Esophagus mucosa (tissue), 1 donor: Measurements from ENCODE around the gene DAPK2. TPM values are rescaled to one million over a fixed set of nuclear protein-coding genes. Genes with fewer than 3 reads are reported as not detected.
"Not testable (repeated sequence)": the region's sequence is repeated elsewhere in the genome, so short reads cannot be mapped to it uniquely, and the experiment has no call there.

Experiments used
- ATAC-seq: fragments of 200-7000 bp; cut with Tn5 transposase; one replicate; pipeline ENCODE4 v1.9.1; 2020
- total RNA-seq: library from RNA; stranded (reverse); gene quantifications from one replicate; pipeline ENCODE4 v1.2.4, GENCODE V29; 2023
- donor health status: DM: yes; HTN: yes; CAD: no.

The DAPK2 gene
- total RNA-seq, result 9.6 TPM

DNA sequence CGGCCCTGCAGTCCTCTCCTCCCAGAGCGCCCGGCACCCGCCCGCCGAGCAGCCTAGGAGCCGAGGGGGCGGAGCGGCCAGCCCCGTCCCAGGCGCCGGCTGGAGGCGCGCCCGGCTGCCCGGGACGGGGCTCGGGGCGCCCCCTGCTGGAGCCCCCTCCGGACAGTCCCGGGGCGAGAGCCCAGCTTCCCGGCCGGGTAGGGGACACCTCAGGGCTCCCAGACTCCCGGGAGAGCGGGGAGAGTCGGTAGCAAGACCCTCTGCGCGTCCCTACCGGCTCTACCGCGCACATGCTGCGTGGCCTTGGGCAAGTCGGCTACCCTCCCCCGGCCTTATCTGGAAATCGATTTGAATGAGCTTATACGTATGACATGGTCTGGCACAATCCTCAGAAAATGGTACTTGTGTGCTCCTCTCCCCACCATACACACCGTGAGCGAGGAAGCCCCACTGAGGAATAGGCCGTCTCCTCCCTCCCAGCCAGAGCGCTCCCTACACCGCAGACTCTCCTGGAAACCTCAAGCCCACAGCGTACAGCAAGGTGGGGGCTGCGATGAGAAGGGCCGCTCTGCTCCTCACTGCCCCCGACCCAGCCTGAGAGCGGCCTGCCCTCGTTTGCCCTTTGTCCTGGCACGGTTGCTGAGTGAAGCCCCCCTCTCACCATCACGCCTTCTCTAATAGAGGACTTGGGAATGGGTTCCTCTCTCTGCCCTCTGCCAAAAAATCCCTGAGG is at the start of gene DAPK2:
Gene DAPK2, minus strand, starts transcription at position 65 of the 733 bp plus-strand sequence. CDS start 6,224 bp downstream, outside the sequence.
- peak; percentile 87 for ATAC-seq

DNA sequence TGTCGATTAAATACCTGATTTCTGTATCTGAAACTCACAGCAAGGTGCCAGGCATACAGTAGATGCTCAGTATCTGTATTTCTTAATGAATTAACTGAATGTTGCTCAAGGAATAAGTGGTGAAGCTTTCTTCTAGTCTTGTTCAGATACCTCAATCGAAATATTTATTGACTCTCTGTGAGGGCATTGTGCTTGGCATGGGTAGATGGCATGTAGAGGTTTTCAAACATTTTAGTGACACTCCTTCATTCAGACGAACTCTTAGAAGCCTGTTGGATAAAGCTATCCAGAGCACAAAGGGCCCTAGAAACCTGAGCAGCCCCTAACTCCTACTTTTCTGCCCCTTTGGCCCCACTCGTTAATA is 49.1 kb upstream of the DAPK2 start:
- ATAC-seq, result no peak

DNA sequence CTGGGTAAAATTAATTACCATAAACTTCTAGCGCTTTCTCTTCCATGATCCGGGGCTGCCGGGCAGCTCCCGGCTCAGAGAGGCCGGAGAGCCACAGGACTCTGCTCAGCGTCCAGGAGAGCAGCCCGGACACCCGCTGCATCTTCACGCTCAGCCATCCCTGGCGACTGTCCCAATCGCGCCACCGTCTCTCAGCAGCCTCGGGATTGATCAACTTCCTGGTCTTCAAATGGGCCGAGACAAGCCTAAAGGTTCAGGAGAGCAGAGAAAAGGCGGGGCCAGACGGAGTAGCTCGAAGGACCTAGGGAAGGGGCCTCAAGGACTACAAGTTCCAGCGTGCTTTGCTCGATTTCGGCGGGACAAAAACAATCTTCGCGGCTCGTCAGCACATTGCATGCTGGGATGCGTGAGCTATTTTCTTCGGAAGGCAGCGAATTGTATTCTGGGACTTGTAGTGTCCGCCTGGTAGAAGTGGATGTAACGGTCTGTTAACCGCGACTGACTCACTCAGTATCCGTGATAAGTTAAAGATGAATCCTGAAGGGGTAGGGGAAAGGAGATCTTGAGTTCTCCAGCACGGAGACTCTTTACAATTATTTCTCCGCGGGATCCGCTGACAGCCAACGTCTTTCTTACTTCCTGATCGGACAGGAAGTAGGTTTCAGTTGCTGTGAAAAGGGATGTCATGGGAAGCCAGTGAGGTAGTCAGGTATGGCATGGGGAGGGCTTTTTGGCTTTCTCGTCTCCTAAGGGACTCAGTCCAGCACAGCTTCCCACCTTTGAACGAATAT is 47.5 kb upstream of the DAPK2 start, which contains the start of gene CIAO2A:
Gene CIAO2A, minus strand, starts transcription at position 212 of the 791 bp plus-strand sequence. Its CDS starts 70 bp downstream, at position 142.
- ATAC-seq, result peak; percentile 88

- ATAC-seq, result peak; percentile 11
Measured at GRCh38 chr15:64092864-64093626, 46.8 kb upstream of the DAPK2 start.

DNA sequence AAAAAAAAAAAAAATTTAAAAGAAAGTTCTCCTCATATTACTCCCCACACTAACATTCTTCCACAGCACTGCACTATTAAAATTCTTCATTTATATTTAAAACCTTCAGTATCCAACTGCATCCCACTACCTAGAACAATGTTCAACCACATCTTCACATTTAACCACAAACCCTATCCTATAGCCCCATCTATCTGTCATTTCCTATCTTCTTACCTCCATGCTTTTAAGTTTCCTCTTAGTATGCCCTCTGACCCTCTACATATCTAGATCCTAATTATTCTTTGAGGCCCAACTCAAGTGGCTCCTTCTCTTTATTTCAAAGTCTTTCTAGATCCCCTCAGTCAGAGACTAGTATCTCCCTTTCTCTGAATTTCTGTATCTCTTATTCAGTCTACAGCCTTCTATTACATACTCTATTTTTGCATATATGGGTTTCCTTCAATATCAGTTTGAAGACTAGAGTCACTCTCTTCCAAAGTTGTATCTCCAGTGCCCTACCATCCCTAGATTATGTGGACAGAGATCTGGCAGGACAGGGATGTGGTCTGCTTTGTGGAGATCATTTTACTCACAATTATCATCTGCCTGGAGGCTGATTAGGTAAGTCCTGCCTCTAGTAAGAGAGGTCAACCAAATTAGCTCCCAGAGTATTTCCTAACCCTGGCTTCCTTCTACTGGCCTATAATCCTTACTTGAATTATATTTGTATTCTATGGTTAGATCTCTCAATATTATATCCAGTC is 46.0 kb upstream of the DAPK2 start:
- no peak for ATAC-seq

DNA sequence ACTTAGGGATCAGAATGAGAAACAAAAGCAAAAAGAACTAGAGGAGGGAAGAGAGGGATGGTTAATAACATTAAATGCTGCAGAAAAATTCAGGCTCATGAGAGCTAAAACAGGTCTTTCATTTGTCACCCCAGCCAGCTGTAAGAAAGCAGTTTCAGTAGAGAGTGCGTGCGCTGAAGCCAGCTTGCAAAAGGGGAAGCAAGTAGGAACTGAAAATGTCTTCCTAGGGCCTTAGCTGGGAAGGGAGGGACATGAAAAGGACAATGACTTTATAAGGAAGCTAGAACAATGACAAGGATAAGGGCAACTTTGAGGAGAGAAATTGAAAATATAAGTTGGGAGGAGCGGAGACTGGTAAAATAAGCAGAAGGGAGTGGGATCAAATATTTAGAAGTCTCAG is 44.2 kb upstream of the DAPK2 start:
- ATAC-seq, result no peak

DNA sequence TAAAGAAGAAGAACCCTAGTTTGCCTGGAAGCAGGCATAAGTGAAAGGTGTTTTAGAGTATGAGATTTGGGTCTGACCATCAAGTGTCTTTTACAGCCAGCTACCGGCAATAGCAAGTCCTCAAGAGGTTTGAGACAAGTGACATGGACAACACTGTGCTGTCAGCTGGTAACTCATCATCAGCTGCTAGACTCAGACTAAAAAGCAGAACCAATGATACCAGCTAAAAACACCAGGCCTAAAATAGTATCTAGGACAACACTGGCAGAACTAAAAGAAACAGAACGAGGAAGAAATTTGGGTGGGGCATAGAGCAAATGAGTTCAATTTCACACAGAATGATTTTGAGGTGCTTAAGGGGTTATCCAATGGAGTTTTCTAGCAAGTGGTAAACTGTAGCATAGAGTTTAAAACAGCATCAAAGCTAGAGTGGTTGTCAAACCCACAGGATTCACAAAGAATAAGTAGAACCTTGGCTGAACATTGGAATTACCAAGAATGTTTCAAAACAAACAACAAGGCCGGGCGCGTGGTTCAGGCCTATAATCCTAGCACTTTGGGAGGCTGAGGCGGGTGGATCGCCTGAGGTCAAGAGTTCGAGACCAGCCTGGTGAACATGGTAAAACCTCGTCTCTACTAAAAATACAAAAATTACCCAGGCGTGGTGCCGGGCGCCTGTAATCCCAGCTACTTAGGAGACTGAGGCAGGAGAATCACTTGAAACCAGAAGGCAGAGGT is 43.4 kb upstream of the DAPK2 start:
- ATAC-seq, result no peak

DNA sequence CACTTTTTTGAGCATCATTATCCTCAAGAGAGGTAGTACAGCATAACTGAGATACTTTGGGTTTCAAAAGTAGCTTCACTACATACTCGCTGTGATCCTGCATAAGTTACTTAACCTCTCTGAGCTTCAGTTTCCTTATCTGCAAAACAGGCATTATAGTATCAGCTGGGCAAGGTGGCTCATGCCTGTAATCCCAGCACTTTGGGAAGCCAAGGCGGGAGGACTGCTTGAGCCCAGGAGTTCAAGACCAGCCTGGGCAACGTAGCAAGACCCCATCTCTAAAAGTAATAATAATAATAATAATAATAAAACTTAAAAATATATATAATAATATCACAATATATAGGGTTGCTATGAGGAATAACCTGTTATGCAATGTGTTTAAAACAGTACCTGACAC is 36.5 kb upstream of the DAPK2 start:
- ATAC-seq, result no peak

DNA sequence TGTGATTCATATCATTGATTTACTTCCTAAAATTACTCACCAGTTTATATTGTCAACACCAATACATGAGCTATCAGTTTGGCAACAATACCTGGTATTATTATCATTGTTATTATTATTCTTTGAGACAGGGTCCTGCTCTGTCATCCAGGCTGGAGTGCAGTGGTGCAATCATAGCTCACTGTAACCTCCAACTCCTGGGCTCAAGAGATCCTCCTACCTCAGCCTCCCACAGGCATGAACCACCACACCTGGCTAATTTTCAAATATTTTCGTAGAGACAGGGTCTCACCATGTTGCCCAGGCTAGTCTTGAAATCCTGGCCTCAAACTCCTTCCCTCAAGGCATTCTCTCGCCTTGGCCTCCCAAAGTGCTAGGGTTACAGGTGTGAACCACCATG is 27.2 kb upstream of the DAPK2 start:
- not testable (repeated sequence) for ATAC-seq

DNA sequence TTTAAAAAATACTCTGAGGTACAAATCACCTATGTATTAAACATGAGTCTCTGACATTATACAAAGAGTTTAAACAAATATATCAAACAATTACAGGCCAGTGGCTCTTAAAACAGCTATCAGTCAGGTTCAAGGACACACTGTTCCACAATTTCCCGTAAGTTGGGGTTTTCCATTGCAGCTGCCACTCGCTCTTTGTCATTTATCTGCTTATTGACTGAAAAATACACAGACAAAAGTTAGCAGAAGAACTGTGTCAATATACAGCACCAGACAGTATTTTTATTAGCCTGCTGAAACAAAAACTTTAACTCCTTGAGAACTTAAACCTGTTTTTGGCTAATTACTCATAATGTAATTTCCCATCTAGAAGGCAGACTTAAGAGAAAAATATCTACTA is 26.5 kb upstream of the DAPK2 start:
- no peak for ATAC-seq

DNA sequence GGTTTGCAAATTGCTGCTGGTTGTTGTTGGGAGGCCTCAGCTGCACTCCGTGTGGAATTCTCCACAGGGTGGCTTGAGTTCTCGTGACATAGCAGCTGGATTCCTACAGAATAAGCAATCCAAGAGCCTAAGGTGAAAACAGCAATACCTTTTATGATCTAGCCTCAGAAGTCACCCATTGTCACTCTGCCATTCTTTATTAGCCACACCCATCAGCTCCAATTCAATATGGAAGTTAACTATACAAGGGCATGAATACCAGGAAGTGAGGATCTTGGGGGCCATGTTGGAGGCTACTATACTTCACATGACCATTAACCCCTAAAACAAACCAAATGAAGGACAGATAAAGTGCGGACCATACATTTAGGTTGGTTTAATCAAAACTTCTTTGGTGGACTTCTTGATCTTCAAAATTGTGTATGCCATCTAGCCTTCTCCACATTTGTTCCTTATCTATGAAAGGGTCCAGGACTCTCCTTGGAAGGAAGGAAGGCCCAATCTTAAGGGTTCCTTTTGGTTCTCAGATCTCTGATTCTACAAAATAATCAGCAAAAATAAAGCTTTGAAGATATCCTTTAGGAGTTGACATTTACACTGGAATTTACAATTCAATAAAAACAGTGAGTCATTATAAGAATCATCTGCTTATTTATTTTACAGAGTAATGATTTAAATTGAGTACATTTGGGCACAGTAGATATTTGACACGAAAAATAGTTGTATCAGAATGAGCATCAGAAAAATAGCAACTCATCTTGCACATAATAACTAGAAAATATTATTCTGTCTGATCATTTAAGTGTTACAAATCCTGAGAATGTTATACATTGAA is 25.9 kb upstream of the DAPK2 start:
- ATAC-seq, result no peak

DNA sequence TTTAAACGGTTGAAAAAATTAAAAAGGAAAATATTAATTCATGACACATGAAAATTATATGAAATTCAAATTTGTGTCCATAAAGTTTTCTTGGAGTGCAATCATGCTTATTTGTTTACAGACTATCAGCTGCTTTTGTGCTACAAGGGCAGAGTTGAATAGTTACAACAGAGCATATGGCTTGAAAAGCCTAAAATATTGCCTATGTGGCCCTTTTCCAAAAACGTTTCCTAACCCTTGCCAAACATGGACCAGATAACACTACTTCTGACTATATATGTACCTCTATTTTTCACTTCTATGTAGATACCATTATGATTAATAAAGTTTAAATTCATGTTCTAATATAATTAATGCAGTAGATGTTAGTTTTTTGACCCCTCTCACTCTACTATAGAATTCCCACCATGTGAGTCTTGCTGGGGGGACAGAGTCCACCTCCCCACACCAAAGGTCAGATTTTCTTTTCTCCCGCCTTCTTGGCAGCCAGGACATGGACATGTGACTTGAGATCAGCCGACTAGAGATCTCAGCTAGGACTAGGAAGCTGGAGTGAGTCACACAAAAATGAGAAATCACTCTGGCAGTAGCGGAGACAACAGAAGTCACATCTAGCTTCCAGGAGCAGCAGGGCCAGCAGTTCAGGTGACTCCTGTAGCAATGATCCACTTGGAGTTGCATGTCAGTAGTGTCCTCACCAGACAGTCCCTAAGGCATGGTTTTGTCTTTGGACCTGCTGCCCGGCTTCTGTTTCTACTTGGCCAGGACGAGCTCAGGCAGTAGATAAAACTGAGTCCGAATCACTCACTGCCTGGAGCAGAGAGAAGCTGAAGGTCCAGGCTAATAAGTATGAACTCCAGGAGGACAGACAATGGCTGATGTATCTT is 24.9 kb upstream of the DAPK2 start:
- ATAC-seq, result peak; percentile 70

DNA sequence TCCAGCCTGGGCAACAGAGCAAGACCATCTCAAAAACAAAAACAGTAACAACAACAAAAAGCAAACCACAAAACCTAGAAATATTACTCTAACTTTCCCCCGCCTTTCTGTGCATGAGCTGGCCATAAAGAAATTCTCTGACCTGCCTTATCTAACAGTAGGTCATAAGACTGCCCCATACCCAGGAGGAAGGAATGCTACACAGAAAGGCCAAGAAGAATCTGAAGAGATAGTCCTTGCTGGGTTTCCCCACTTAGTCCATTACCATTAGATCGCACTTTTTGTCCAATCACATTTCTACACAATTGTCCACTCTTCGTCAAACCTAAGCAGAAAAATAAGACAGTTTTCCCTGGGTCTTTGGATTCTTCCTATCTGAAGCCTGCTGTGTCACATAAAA is 23.8 kb upstream of the DAPK2 start:
- no peak for ATAC-seq

DNA sequence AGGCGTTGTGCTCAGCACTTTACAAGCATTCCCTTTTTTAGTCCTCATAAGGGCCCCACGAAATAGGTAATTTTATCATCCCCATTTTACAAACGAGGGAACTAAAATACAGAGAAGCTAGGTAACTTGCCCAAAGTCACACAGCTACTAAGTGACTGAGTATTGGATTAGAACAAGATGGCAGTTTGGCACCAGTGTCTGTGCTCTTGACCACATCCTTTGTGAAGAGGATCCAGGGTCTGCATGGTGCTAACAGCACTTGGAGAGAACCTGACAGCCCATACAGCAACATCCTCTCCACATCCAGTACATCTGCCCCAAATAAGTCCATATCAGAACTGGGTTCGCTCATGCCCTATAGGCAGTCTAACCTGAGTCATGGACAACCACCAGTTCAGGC is 21.8 kb upstream of the DAPK2 start:
- ATAC-seq, result no peak

DNA sequence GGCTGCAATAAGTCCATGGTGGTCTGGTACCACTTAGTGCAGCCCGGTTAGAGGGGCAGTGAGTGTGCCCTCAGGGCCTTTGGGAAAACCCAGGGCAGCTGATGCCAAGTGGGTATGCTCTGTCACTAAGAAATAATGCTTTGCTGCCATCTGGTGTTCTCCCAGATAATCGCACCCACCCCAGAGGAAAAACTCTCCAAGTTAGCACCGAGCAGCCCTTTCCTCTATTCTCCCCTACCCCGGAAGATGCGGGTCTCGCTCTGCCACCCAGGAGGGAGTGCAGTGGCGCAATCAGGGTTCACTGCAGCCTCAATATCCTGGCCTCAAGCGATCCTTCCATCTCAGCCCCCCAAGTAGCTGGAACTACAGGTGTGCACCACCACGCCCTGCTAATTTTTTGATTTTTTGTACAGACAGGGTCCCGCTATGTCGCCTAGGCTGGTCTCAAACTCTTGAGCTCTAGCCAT is 21.3 kb upstream of the DAPK2 start:
- peak; percentile 70 for ATAC-seq

- ATAC-seq, result no peak
Measured at GRCh38 chr15:64066451-64066850, 20.2 kb upstream of the DAPK2 start.

DNA sequence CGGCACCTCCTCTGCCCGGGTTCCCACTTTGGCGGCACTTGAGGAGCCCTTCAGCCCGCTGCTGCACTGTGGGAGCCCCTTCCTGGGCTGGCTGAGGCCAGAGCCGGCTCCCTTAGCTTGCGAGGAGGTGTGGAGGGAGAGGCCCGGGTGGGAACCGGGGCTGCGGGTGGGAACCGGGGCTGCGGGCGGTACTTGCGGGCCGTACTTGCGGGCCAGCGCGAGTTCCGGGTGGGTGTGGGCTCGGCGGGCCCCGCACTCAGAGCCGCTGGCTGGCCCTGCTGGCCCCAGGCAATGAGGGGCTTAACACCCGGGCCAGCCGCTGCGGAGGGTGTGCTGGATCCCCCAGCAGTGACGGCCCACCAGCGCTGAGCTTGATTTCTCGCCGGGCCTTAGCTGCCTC is 14.4 kb upstream of the DAPK2 start:
- ATAC-seq, result no peak

- ATAC-seq, result not testable (repeated sequence)
Measured at GRCh38 chr15:64059104-64059503, 12.8 kb upstream of the DAPK2 start.

DNA sequence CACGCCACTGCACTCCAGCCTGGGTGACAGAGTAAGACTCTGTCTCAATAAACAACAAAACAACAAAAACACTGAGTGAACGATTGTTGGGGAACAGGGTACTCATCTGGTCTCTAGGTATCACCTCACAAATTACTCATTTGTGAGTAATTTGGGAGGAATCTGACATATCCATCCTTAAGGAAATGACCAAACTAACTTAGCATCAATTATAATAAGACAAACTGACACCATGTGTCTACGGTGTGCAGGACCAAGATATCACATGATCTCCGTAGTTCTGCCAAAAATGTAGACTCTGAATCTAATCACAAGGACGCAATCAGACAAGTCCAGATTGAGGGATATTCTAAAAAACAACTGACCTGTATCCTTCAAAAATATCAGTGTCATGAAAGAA is 12.0 kb upstream of the DAPK2 start:
- ATAC-seq, result no peak

DNA sequence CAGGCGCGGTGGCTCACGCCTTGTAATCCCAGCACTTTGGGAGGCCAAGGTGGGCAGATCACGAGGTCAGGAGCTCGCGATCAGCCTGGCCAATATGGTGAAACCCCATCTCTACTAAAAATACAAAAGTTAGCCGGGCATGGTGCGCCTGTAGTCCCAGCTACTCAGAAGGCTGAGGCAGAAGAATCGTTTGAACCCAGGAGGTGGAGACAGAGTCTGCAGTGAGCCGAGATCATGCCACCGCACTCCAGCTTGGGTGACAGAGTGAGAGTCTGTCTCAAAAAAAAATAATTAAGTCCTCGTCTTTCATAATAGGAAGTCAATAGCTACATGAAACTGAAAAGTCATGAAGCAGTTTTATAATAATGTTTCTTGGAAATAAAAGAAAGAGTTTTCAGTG is 7.4 kb upstream of the DAPK2 start:
- ATAC-seq, result not testable (repeated sequence)
